ENCODE data around the gene ANKFY1. TPM values are rescaled to one million over a fixed set of nuclear protein-coding genes. Genes with fewer than 3 reads are reported as not detected.
A peak's percentile ranks its signal among the peaks of the same experiment; 100 is the strongest.
"Not testable (repeated sequence)": the region's sequence is repeated elsewhere in the genome, so short reads cannot be mapped to it uniquely, and the experiment has no call there.

The ANKFY1 gene
- total RNA-seq, 1 donor from 2014 or later, result 70.3 TPM

DNA sequence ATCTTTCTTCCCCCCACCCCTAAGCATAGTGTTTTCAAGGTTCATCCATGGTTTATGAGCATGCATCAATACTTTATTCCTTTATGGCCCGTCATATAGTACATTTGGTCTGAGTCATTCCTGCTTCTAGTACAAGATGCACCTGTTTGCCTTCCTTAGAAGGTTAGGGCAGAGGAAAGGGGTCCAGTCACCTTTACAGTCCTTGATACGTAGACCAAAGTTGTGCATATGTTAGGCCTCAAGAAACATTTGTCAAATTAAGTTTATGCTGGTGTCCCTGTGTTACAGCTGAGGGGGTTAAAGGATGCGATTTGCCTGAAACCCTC lies 119.4 kb downstream of the ANKFY1 start:
- intact Hi-C loops (cut with DNase I), result no loop called here
- H3K9me3 ChIP-seq, result no peaks in the 10 kb centered on the region
- ATAC-seq (no peak), DNase-seq (no peak)
- TF ChIP-seq, protein P1, sequence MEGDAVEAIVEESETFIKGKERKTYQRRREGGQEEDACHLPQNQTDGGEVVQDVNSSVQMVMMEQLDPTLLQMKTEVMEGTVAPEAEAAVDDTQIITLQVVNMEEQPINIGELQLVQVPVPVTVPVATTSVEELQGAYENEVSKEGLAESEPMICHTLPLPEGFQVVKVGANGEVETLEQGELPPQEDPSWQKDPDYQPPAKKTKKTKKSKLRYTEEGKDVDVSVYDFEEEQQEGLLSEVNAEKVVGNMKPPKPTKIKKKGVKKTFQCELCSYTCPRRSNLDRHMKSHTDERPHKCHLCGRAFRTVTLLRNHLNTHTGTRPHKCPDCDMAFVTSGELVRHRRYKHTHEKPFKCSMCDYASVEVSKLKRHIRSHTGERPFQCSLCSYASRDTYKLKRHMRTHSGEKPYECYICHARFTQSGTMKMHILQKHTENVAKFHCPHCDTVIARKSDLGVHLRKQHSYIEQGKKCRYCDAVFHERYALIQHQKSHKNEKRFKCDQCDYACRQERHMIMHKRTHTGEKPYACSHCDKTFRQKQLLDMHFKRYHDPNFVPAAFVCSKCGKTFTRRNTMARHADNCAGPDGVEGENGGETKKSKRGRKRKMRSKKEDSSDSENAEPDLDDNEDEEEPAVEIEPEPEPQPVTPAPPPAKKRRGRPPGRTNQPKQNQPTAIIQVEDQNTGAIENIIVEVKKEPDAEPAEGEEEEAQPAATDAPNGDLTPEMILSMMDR (IDR thresholded peaks at IDR 0.05), result no peak
- peak overlapping the region; percentile 100 for H3K27ac ChIP-seq
- no peaks in the 10 kb centered on the region for H3K27me3 ChIP-seq (ENCODE audit: low read depth)
- peaks cover 5% of the 10 kb centered on the region for H3K36me3 ChIP-seq
- peaks cover 39% of the 10 kb centered on the region for H3K4me1 ChIP-seq
- peak overlapping the region; percentile 82 for H3K4me3 ChIP-seq

GRCh38 chr17:4143563-4144421 lies 120.0 kb downstream of the ANKFY1 start:
- ATAC-seq, result peak; percentile 95 to 96
- intact Hi-C loops (cut with DNase I), result no loop called here
- Histone ChIP-seq H3K27me3 (ENCODE audit: low read depth) (no peaks in the 10 kb centered on the region), H3K4me3 (peak overlapping the region; percentile 82), H3K4me1 (peaks cover 43% of the 10 kb centered on the region), H3K36me3 (peaks cover 5% of the 10 kb centered on the region), H3K9me3 (no peaks in the 10 kb centered on the region), H3K27ac (peak overlapping the region; percentile 100)
- peak; percentile 96 for DNase-seq
- TF ChIP-seq, protein P1 (IDR thresholded peaks at IDR 0.05), result no peak

DNA sequence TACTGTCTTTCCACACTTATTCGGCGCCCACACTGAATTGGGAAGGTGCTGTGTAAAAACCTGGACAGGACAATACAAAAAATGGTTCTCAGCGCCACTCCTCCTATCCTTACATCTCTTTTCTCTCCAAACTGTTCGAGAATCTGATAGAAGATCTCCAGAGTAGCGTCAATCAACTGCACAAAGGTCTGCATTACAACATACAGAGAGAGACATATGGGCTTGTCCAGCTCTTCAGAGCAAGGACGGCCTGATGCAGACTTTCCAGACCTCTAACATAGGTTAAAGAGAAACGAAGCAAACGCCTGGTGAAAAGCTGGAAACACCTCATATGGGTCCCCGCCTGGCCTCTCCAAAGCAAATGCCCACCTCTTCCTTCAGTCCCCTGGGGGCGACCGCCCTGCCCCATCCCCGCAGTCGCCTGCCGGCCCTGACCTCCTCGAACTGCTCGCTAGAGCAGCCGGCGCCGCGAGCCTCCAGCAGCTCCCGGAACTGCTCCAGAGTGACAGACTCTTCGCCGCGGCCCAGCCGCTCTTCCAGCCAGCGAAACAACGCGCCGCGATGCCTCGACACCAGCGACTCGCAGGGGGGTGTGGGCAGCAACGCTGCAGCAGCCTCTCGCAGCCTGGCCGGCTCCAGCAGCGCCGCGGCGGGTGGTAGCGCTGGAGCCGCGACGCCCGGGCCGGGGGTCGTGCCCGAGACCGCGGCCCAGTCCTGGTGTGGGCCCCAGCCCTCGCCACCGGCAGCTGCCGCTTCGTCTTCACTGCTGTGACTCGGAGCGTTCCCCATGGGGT lies 121.5 kb downstream of the ANKFY1 start:
- intact Hi-C loops (cut with DNase I), result no loop called here
- peaks cover 12% of the 10 kb centered on the region for H3K36me3 ChIP-seq
- no peaks in the 10 kb centered on the region for H3K9me3 ChIP-seq
- H3K4me3 ChIP-seq, result peak overlapping the region; percentile 82
- peaks cover 57% of the 10 kb centered on the region for H3K4me1 ChIP-seq
- no peaks in the 10 kb centered on the region for H3K27me3 ChIP-seq (ENCODE audit: low read depth)
- peak; percentile 65 for DNase-seq
- H3K27ac ChIP-seq, result peak overlapping the region; percentile 100
- peak; percentile 4 to 18 for ATAC-seq
- TF ChIP-seq, protein P1 (IDR thresholded peaks at IDR 0.05), result no peak

DNA sequence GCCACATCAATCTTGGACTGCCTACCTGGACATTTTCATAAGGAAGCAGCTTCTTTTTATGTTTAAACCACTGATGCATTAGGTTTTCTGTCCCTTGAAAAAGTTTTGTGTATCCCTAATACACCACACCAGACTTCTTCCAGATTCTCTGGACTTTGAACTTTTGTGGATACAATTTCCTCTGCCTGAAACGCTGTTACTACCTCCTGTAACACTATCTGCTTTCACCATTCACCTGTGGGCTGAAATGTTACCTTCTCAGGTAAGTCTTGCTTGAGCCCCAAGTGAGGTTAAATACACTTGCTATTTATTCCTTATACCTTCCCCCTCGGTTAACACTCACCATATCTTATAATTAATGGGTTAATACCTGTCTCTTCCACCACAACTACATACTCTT lies 123.7 kb downstream of the ANKFY1 start:
- DNase-seq (no peak), ATAC-seq (no peak)
- Histone ChIP-seq H3K9me3 (no peaks in the 10 kb centered on the region), H3K36me3 (peaks cover 13% of the 10 kb centered on the region), H3K27me3 (ENCODE audit: low read depth) (no peaks in the 10 kb centered on the region), H3K4me3 (no peak overlapping the region), H3K27ac (no peak overlapping the region), H3K4me1 (peaks cover 63% of the 10 kb centered on the region)
- TF ChIP-seq, protein P1 (IDR thresholded peaks at IDR 0.05), result no peak
- intact Hi-C loops (cut with DNase I), result no loop called here

DNA sequence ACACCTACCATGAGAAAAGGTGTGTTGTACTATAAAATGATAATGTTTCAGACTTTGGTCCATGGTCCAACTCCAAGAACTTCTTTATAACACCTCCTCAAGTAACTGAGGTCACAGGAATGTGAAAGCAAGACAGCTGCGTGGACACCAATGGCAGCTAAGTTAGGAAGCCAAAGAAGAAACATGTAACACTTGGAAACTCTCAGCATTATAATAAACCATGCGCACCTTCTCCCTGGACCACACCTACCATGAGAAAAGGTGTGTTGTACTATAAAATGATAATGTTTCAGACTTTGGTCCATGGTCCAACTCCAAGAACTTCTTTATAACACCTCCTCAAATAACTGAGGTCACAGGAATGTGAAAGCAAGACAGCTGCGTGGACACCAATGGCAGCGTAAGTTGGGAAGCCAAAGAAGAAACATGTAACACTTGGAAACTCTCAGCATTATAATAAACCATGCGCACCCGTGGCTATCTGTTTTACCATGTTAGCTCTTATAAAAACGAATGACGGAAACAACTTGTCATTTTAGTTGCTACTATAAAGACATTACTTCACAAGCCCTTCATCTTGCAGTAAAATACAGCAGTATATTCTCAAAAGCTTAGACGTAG lies 124.8 kb downstream of the ANKFY1 start:
- ATAC-seq; H3K9me3 ChIP-seq; DNase-seq; intact Hi-C loops (cut with DNase I); H3K27me3 ChIP-seq (ENCODE audit: low read depth); H3K4me3 ChIP-seq; H3K27ac ChIP-seq: not testable (repeated sequence)
- H3K4me1 ChIP-seq, result peaks cover 59% of the 10 kb centered on the region
- peaks cover 13% of the 10 kb centered on the region for H3K36me3 ChIP-seq

Data from lower lobe of right lung (tissue), 2 donors.